Mesangial cell (primary cell): ENCODE measurements around the gene ELAC1. TPM values are rescaled to one million over a fixed set of nuclear protein-coding genes. Genes with fewer than 3 reads are reported as not detected.

Experiments used
- total RNA-seq: library from RNA; depleted of rRNA; stranded (reverse); fragments of >200 nt; gene quantifications from 2 replicates; pipeline ENCODE4 v1.2.3, GENCODE V29; 2015

The ELAC1 gene, protein sequence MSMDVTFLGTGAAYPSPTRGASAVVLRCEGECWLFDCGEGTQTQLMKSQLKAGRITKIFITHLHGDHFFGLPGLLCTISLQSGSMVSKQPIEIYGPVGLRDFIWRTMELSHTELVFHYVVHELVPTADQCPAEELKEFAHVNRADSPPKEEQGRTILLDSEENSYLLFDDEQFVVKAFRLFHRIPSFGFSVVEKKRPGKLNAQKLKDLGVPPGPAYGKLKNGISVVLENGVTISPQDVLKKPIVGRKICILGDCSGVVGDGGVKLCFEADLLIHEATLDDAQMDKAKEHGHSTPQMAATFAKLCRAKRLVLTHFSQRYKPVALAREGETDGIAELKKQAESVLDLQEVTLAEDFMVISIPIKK
- total RNA-seq: 2.8 and 5.1 TPM in 2 replicates

DNA sequence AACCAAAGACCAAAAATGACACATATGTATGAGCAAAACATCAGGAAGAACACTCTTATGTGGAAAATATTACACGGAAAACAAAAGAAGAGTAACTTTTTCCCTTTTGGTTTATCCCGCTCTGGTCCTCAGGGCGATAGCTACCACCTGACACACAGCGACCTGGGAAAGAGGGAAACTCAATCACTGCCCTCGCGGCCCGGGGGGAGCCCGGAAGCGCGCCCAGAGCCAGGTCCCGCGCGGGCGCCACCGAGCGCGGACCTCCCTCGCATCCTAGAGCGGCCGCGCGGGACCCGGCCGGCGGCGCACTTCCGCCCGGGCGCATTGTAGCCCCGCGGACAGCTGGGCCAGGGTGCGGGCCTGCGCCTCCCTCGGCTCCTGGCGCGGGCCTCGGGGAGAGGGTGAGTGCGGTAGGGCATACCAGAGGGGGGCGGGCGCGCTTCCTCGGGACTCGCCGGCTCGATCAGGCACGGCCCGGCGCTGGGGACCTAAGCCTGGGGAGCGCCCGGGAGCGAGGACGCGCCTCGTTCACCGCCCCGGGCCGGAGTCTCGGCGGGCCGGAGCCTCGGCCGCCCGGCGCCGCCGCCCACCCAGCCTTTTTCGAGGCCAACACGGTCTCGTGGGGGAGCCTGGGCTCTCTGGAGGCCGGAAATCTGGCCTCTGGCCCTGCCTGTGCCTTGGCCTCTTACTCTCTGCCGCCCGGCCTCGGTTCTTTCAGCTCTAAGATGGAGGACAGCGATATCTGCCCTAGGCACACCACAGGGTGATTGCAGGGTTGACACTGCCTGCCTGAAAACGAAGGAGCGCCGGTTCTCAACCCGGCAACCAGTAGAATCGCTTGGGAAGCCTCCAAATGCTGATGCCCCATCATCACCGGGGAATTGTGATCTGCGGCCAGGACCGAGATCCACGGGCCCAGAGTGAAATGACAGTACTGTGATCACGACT lies at the start of gene ELAC1:
Gene ELAC1 (plus strand): TSS at position 327 of the 948 bp plus-strand sequence. CDS start 6,365 bp downstream, outside the sequence.

DNA sequence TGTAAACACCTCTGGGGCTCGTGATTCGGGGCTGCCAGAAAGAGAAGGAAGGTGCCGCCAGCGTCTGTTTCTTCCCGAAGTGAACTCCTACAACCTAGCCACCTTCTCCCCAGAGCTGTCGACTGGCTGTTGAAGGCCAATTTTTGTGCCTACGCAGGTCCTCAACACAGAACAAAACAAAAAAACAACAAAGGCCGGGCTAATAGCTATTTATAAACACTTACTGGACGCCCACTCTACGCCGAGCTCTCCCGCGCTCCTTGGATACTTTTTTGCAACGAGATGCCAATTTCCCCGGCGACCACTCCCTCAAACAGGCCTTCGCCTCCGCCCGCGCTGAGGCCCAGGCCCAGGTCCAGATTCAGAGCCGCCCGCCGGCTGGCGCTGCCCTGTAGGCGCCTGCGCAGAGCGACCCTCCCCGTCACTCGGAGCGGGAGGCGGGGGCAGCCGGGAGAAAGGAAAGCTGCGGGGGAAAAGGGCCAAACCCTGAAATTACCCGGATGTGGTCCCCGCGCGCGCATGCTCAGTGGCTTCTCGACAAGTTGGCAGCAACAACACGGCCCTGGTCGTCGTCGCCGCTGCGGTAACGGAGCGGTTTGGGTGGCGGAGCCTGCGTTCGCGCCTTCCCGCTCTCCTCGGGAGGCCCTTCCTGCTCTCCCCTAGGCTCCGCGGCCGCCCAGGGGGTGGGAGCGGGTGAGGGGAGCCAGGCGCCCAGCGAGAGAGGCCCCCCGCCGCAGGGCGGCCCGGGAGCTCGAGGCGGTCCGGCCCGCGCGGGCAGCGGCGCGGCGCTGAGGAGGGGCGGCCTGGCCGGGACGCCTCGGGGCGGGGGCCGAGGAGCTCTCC lies 62.1 kb downstream of the ELAC1 start, which contains the start of gene SMAD4:
Gene SMAD4 (plus strand): TSS at position 520 of the 843 bp plus-strand sequence. CDS start 16,834 bp downstream, outside the sequence.

Other genes with a start within 250 kb of the ELAC1 start
- gene MRO, start 148.0 kb upstream of the ELAC1 start, total RNA-seq: under 0.01 and 0.25 TPM in 2 replicates
- gene ME2, start 88.9 kb upstream of the ELAC1 start, total RNA-seq: 31.8 and 38.9 TPM in 2 replicates
- gene SMAD4, start 62.2 kb downstream of the ELAC1 start, total RNA-seq: 54.6 and 55.5 TPM in 2 replicates
- gene MEX3C, start 229.6 kb downstream of the ELAC1 start, total RNA-seq: 32.8 and 42.3 TPM in 2 replicates